GM12874 (cell line): ENCODE results near the gene TSPAN3.

Experiments used
- TF ChIP-seq, protein P1 (sequence below): IDR thresholded peaks from 2 replicates; pipeline ENCODE4 v1.5.1; 2011; ENCODE audit warnings: low read depth, mild to moderate bottlenecking, control low read depth, low read length, moderate library complexity; ENCODE audit not compliant: insufficient read depth

Gene TSPAN3

DNA sequence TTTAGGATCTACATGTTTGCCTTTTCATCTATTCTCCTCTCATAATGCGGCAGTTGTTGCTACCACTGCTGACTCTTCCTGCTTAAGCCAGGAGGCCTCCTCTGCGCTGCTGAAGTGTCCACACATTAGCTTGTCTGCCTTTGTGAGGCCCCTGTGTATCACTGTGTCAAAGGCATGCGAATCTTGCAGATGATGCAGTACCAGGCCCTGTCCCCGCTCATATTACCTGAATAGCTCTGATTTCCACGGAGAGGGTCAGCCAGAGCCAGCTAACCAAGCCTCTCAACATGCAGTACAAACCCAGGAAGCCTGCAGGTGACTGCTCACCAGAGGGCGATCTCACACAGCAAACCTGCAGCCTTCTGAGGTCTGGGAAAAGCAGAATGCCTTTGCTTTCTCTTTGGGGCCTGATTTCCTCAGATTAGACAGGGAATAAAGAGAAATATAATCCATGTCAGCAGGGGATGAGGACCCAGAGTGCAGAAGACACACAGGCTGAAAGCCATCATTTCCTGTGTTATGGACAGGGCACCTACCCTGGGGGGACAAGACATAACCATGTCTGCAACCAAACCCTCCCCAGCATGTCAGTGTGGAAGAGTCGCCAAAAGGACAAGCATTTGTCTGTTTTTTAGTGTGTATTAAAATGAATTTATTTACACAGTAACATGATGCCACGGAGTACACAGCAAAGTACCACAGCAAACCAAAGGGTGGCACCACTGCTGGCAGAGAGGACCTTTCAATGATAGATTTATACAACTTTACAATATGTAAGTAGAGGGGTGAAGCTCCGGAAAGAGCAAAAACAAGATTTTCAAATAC lies 36.8 kb upstream of the TSPAN3 start:
- TF ChIP-seq, protein P1, sequence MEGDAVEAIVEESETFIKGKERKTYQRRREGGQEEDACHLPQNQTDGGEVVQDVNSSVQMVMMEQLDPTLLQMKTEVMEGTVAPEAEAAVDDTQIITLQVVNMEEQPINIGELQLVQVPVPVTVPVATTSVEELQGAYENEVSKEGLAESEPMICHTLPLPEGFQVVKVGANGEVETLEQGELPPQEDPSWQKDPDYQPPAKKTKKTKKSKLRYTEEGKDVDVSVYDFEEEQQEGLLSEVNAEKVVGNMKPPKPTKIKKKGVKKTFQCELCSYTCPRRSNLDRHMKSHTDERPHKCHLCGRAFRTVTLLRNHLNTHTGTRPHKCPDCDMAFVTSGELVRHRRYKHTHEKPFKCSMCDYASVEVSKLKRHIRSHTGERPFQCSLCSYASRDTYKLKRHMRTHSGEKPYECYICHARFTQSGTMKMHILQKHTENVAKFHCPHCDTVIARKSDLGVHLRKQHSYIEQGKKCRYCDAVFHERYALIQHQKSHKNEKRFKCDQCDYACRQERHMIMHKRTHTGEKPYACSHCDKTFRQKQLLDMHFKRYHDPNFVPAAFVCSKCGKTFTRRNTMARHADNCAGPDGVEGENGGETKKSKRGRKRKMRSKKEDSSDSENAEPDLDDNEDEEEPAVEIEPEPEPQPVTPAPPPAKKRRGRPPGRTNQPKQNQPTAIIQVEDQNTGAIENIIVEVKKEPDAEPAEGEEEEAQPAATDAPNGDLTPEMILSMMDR: peak; percentile 71

DNA sequence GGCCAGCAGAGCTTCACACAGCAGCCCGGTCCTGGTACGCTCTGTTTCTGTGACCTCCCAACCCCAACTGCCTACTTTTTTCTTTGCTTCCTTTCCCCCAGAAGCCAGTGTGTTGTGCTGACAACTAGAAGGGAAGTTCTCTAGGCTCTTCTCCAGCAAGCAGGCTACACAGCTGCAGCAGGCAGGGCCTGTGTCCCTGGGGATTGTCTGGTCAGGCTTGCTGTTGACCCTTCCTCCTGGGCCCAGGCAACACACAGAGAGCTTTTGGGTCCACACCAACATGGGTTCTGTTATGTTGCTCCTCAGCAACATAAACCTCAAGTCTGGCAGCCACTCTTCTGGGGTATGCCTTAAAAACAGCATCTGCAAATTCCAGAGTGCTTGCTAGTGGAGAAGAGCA lies 36.2 kb upstream of the TSPAN3 start:
- TF ChIP-seq, protein P1: no peak

DNA sequence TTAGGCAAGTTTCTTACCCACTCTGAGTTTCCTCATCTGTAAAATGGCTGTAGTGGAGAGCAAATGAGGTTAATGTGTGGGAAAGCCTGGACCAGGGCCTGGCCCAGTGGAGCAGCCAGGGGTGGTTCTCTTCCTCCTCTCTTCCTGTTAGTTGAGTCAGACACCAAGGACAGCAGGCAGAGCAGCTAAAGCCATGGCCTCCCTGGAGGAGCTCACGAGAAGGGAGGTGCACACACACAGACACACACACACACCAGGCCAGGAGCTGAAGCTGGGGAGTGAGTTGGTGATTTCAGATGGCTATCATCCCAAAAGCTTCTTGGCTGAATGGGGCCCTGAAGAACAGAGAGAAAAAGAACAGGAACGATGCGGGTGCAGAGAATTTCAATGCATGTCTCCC lies 33.2 kb upstream of the TSPAN3 start:
- TF ChIP-seq, protein P1: no peak

DNA sequence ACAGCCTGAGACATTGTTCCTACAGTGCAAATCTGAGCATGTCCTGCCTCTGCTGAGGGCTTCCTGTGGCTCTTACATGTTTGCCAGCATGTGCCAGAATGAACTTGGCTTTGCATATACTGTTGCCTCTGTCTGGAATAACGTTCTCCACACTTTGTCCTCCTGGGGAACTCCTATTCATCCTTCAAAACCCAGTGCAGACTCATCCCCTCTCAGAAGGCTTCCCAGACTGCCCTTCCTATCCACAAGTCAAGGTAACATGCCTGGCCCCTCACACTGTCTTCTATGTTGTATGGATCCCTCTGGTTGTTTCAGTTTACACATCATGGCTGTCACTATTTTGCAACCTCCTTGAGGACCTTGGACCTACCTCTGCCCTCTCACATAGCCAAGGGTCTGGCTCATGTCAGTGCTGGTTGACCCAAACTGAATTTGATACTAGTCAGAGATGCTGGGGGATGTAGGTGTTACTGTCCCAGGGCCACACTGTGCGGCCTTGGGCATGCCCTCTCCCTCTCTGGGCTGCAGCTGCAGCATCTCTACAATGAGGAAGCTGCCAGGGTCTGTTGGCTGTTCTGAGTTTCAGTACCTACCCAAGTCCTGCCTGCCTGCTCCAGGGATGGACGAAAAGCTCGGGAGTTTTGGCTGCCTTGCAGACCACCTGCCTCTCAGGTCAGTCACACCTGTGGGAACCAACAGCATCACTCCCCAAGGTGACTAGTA lies 29.0 kb upstream of the TSPAN3 start:
- TF ChIP-seq, protein P1: no peak

DNA sequence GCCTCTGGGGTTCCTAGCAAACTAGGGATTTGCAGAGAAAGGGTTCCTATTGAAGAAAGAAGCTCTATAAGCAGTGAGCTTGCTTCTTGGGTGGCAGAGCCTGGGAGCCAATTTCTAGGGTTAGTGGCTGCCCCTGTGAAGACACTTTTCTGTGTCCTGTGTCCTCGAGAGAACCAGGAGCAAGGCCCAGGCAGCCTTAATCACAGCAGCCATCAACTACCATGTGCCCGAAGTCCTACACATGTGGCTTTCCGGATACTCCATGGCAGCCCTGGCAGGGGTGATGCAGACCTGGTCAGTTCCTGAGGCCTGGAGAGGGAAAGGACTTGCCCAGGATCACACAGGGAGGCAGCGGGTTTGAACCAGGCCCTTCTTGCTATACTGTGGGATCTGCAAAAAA lies 27.7 kb upstream of the TSPAN3 start:
- TF ChIP-seq, protein P1: no peak

DNA sequence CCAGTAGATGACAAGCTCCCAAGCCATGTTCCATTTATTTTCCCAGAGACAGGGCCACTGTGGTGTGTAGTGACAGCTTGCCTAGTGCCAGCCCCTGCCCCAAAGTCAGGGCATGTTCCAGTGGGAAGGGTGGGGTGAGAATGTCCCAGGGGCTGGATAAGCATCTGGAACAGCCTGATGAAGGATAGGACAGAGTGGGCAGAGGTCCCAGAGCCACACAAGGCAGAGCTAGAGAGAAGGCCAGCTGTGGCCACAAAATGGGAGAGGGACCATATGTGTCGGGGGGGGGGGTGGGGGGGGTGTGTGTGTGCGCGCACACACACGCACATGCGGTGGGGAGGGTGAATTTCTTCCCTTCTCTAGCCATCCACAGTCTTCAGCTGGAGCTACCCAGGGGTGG lies 27.0 kb upstream of the TSPAN3 start:
- TF ChIP-seq, protein P1: no peak

DNA sequence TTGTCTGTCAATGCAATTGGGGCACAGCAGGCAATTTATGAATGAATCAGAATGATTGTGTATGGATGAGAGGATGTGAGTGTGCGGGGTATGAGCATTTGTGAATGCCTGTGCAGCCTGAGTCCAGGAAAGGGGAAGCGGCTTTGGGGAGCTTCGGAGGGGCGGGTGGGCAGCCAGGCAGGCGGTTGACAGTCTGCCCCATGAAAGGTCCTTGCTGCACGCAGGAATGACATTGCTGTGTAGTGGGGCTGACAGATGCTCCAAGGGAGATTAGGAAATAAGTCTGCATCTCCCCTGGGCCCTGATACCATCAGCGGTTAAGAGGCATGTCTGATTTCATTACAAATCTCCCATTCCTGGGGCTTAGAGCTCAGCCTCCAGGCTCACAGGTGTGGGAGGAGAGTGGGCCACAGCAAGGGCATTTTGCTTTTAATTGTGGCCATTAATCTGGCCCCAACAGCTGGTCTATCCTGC lies 26.4 kb upstream of the TSPAN3 start:
- TF ChIP-seq, protein P1: no peak
